ENCODE results near the gene IL22RA1.

Gene IL22RA1

GRCh38 chr1:24113641-24114033 lies 29.3 kb downstream of the IL22RA1 start:
- H3K27ac ChIP-seq (ENCODE audit: low read length), result no peak overlapping the region
- peaks cover 3 to 7% of the 10 kb centered on the region in 2 donors for H3K27me3 ChIP-seq (ENCODE audit: control insufficient read depth in 1 of 2, insufficient read depth in 2 of 2, low read length in 2 of 2)
- no peak overlapping the region for H3K4me3 ChIP-seq (ENCODE audit: low read length in 2 of 2)
- no peak overlapping the region for H3K9ac ChIP-seq (ENCODE audit: low read length in 2 of 2)
- peaks cover 8% of the 10 kb centered on the region for H3K4me1 ChIP-seq (ENCODE audit: control insufficient read depth, insufficient read depth, low read length)
- no peaks in the 10 kb centered on the region for H3K9me3 ChIP-seq (ENCODE audit: control insufficient read depth in 2 of 2, low read length in 2 of 2)
- H3K36me3 ChIP-seq (ENCODE audit: control insufficient read depth in 2 of 2, insufficient read depth in 2 of 2, low read length in 2 of 2), result no peaks in the 10 kb centered on the region

DNA sequence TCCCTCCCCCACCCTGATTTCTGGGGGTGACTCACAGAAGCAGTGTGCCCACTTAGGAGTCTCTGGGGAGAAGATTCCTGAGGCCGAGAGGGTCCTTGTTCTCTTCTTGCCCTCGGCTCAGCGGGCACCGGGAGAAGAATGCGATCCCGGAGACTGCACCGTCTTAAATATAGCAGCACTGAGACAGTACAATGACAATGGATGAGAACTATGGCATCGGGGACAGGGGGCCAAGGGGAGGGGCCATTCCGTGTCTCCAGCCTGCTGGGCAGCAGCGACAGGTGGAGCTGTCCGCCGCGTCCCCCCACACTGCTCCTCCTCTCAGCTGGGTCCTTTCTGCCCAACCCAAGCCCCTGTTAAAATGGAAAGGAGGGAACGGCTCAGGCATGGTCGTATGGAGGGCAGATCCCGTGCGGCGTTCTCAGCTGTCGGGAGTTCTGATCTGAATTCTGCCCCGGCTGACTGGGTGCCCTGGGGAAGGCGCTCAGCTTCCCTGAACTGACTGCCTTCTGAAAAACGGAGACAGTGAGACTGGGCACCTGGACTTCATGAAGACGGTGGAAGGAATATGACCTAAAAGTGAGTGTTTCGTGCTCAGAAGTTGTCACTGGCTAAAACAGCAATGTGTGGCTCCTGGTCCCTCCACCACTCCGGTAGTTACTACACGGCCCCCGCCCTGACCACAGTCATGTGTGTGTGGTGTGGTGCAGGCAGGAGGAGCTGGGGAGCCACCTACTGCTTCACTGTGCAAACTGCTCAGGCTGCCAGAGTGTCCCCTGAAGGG lies 30.8 kb downstream of the IL22RA1 start, which contains the start of gene MYOM3:
TSS of gene MYOM3 (minus strand) at position 140 of the 784 bp plus-strand sequence. CDS start 3,499 bp downstream, outside the sequence.
- Histone ChIP-seq H3K27ac (ENCODE audit: low read length) (no peak within 1 kb of the TSS), H3K36me3 (ENCODE audit: control insufficient read depth in 2 of 2, insufficient read depth in 2 of 2, low read length in 2 of 2) (no peaks in the 10 kb centered on the region), H3K27me3 (ENCODE audit: control insufficient read depth in 1 of 2, insufficient read depth in 2 of 2, low read length in 2 of 2) (peaks cover 0 to 3% of the 10 kb centered on the region in 2 donors), H3K4me1 (ENCODE audit: control insufficient read depth, insufficient read depth, low read length) (peaks cover 8% of the 10 kb centered on the region), H3K9ac (ENCODE audit: low read length in 2 of 2) (no peak within 1 kb of the TSS), H3K4me3 (ENCODE audit: low read length in 2 of 2) (peak within 1 kb of the TSS; percentile 61 to 69), H3K9me3 (ENCODE audit: control insufficient read depth in 2 of 2, low read length in 2 of 2) (no peaks in the 10 kb centered on the region)

- Histone ChIP-seq H3K27ac (ENCODE audit: low read length) (no peak overlapping the region), H3K9me3 (ENCODE audit: control insufficient read depth in 2 of 2, low read length in 2 of 2) (no peaks in the 10 kb centered on the region), H3K4me1 (ENCODE audit: control insufficient read depth, insufficient read depth, low read length) (peaks cover 8% of the 10 kb centered on the region), H3K4me3 (ENCODE audit: low read length in 2 of 2) (no peak overlapping the region), H3K36me3 (ENCODE audit: control insufficient read depth in 2 of 2, insufficient read depth in 2 of 2, low read length in 2 of 2) (no peaks in the 10 kb centered on the region), H3K9ac (ENCODE audit: low read length in 2 of 2) (no peak overlapping the region), H3K27me3 (ENCODE audit: control insufficient read depth in 1 of 2, insufficient read depth in 2 of 2, low read length in 2 of 2) (peaks cover 0 to under 1% of the 10 kb centered on the region in 2 donors)
These were observed 31.5 kb downstream of the IL22RA1 start for GRCh38 chr1:24111262-24111995.

- no peak overlapping the region for H3K4me3 ChIP-seq (ENCODE audit: low read length in 2 of 2)
- no peaks in the 10 kb centered on the region for H3K9me3 ChIP-seq (ENCODE audit: control insufficient read depth in 2 of 2, low read length in 2 of 2)
- H3K4me1 ChIP-seq (ENCODE audit: control insufficient read depth, insufficient read depth, low read length), result peaks cover 8% of the 10 kb centered on the region
- H3K36me3 ChIP-seq (ENCODE audit: control insufficient read depth in 2 of 2, insufficient read depth in 2 of 2, low read length in 2 of 2), result no peaks in the 10 kb centered on the region
- H3K27ac ChIP-seq (ENCODE audit: low read length), result no peak overlapping the region
- no peaks in the 10 kb centered on the region for H3K27me3 ChIP-seq (ENCODE audit: control insufficient read depth in 1 of 2, insufficient read depth in 2 of 2, low read length in 2 of 2)
- H3K9ac ChIP-seq (ENCODE audit: low read length in 2 of 2), result no peak overlapping the region
These were observed 32.2 kb downstream of the IL22RA1 start for GRCh38 chr1:24110642-24111261.

GRCh38 chr1:24109686-24110475 lies 33.1 kb downstream of the IL22RA1 start:
- no peaks in the 10 kb centered on the region for H3K27me3 ChIP-seq (ENCODE audit: control insufficient read depth in 1 of 2, insufficient read depth in 2 of 2, low read length in 2 of 2)
- H3K4me3 ChIP-seq (ENCODE audit: low read length in 2 of 2), result no peak overlapping the region
- H3K9ac ChIP-seq (ENCODE audit: low read length in 2 of 2), result no peak overlapping the region
- H3K36me3 ChIP-seq (ENCODE audit: control insufficient read depth in 2 of 2, insufficient read depth in 2 of 2, low read length in 2 of 2), result no peaks in the 10 kb centered on the region
- no peak overlapping the region for H3K27ac ChIP-seq (ENCODE audit: low read length)
- H3K4me1 ChIP-seq (ENCODE audit: control insufficient read depth, insufficient read depth, low read length), result peaks cover 8% of the 10 kb centered on the region
- no peaks in the 10 kb centered on the region for H3K9me3 ChIP-seq (ENCODE audit: control insufficient read depth in 2 of 2, low read length in 2 of 2)

DNA sequence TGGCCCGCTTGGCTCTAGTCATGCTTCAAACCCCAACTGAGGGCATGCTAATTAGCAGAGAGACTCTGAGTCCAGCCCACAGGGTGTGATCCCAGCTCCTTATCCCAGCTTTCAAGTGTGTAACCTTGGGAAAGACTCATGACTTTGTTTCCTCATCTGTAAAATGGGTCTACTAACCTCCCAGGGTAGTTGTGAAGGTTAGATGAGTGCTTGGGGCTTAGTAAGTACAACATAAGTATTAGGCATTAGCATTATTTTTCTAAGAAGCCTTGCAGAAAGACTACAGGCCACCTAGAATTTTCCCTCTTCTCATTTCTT lies 33.8 kb downstream of the IL22RA1 start:
- H3K36me3 ChIP-seq (ENCODE audit: control insufficient read depth in 2 of 2, insufficient read depth in 2 of 2, low read length in 2 of 2), result no peaks in the 10 kb centered on the region
- no peak overlapping the region for H3K27ac ChIP-seq (ENCODE audit: low read length)
- no peaks in the 10 kb centered on the region for H3K27me3 ChIP-seq (ENCODE audit: control insufficient read depth in 1 of 2, insufficient read depth in 2 of 2, low read length in 2 of 2)
- H3K4me3 ChIP-seq (ENCODE audit: low read length in 2 of 2), result no peak overlapping the region
- no peaks in the 10 kb centered on the region for H3K9me3 ChIP-seq (ENCODE audit: control insufficient read depth in 2 of 2, low read length in 2 of 2)
- H3K9ac ChIP-seq (ENCODE audit: low read length in 2 of 2), result no peak overlapping the region
- H3K4me1 ChIP-seq (ENCODE audit: control insufficient read depth, insufficient read depth, low read length), result peaks cover 8% of the 10 kb centered on the region

- no peak overlapping the region for H3K4me3 ChIP-seq (ENCODE audit: low read length in 2 of 2)
- no peaks in the 10 kb centered on the region for H3K9me3 ChIP-seq (ENCODE audit: control insufficient read depth in 2 of 2, low read length in 2 of 2)
- no peak overlapping the region for H3K27ac ChIP-seq (ENCODE audit: low read length)
- H3K27me3 ChIP-seq (ENCODE audit: control insufficient read depth in 1 of 2, insufficient read depth in 2 of 2, low read length in 2 of 2), result no peaks in the 10 kb centered on the region
- H3K9ac ChIP-seq (ENCODE audit: low read length in 2 of 2), result no peak overlapping the region
- H3K4me1 ChIP-seq (ENCODE audit: control insufficient read depth, insufficient read depth, low read length), result peaks cover 8% of the 10 kb centered on the region
- no peaks in the 10 kb centered on the region for H3K36me3 ChIP-seq (ENCODE audit: control insufficient read depth in 2 of 2, insufficient read depth in 2 of 2, low read length in 2 of 2)
These were observed 34.4 kb downstream of the IL22RA1 start for GRCh38 chr1:24108334-24109165.

DNA sequence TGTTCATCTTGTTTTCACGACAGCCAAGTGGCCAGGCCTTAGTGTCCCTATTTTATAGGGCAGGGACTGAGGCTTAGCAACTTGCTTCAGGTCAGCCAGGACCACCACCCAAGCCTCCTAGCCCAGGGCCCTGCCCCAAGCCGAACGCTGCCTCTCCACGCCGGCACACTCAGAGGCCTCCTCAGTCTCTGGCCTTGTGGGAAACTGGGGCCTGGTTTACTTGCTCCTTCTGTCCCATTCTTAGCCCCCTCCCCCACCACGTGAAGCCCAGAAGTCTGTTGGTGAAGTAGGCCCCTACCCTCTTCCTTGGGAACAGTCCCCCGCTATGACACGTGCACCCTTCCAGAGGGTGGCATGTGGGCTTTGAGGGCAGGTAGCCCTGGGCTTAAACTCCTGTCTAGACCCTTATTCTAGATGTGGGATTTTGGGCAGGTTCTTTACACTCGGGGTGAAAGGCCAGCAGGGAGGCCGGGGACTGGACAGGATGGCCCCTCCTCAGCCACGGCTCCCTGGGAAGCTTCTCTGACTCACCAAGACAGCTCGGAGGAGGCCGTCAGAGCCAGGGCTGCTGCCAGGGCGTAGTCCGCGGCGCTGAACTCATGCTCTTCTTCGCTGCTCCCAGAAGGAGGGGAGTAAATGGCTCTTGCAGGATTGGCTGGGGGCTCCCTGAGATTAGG lies 35.3 kb downstream of the IL22RA1 start:
- no peaks in the 10 kb centered on the region for H3K36me3 ChIP-seq (ENCODE audit: control insufficient read depth in 2 of 2, insufficient read depth in 2 of 2, low read length in 2 of 2)
- no peaks in the 10 kb centered on the region for H3K9me3 ChIP-seq (ENCODE audit: control insufficient read depth in 2 of 2, low read length in 2 of 2)
- H3K4me3 ChIP-seq (ENCODE audit: low read length in 2 of 2), result no peak overlapping the region
- no peak overlapping the region for H3K27ac ChIP-seq (ENCODE audit: low read length)
- peaks cover 16% of the 10 kb centered on the region for H3K4me1 ChIP-seq (ENCODE audit: control insufficient read depth, insufficient read depth, low read length)
- no peaks in the 10 kb centered on the region for H3K27me3 ChIP-seq (ENCODE audit: control insufficient read depth in 1 of 2, insufficient read depth in 2 of 2, low read length in 2 of 2)
- H3K9ac ChIP-seq (ENCODE audit: low read length in 2 of 2), result no peak overlapping the region

DNA sequence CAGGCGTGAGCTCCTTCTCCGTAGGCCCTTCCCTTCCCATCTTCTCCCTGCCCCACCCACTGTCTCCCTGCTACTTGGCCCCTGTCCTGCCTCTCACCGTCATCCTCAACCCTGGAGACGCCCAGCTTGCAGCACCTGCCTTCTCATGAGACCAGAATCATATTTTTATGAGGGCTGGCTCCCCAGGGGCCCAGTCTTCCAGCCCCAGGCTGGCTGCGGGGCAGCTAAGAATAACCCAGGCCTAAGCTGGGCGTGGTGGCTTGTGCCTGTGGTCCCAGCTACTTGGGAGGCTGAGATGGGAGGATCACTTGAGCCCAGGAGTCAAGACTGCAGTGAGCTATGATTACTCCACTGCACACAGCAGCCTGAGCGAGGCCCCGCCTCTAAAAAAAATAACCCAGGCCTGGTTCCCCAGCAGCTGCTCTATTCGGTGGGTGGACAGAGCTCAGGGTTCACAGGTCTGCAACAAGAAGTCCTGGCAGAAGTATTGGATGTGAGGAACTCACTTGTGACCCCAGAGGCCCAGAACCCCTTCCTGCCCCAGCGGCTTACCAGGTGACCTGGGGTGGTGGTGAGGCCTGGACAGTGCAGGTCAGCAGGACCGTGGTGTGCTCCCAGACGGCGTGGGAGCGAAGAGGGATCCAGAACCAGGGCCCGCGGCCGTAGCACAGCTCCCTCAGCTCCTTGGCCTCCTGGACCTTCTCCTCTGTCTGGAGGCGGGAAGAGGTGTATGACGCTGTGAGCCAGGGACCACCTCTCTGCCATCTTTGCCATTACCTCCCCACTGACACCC lies 37.4 kb downstream of the IL22RA1 start:
- no peak overlapping the region for H3K9ac ChIP-seq (ENCODE audit: low read length in 2 of 2)
- no peak overlapping the region for H3K4me3 ChIP-seq (ENCODE audit: low read length in 2 of 2)
- peaks cover 11% of the 10 kb centered on the region for H3K4me1 ChIP-seq (ENCODE audit: control insufficient read depth, insufficient read depth, low read length)
- H3K27me3 ChIP-seq (ENCODE audit: control insufficient read depth in 1 of 2, insufficient read depth in 2 of 2, low read length in 2 of 2), result no peaks in the 10 kb centered on the region
- H3K9me3 ChIP-seq (ENCODE audit: control insufficient read depth in 2 of 2, low read length in 2 of 2), result no peaks in the 10 kb centered on the region
- H3K36me3 ChIP-seq (ENCODE audit: control insufficient read depth in 2 of 2, insufficient read depth in 2 of 2, low read length in 2 of 2), result no peaks in the 10 kb centered on the region
- no peak overlapping the region for H3K27ac ChIP-seq (ENCODE audit: low read length)

All from stomach smooth muscle (tissue), 2 donors.